B cell (primary cell): ENCODE data around the gene FRMD3. TPM values are rescaled to one million over a fixed set of nuclear protein-coding genes. Genes with fewer than 3 reads are reported as not detected.

Experiments
- ATAC-seq: fragments of 200-7000 bp; cut with Tn5 transposase; one replicate; pipeline ENCODE4 v1.10.0; 2021; ENCODE audit warnings: low read depth, mild to moderate bottlenecking, moderate number of reproducible peaks, moderate library complexity
- CTCF ChIA-PET: fragments of 350-600 bp; sonication (Branson Sonifier 250); formaldehyde crosslinking; loops from one replicate; lab custom pipeline; 2021; ENCODE audit warnings: antibody characterized with exemption, inconsistent platforms; lab: Charles Lee
- POLR2A ChIA-PET: fragments of 350-600 bp; sonication (Branson Sonifier 250); formaldehyde crosslinking; loops from one replicate; lab custom pipeline; 2021; ENCODE audit warnings: antibody characterized with exemption; lab: Charles Lee
- DNase-seq: peaks from one replicate; pipeline ENCODE4 v3.0.0; 2013
- H2AFZ ChIP-seq: 2 replicates; pipeline ENCODE4 v1.6.1; 2012; ENCODE audit warnings: mild to moderate bottlenecking, low read depth, low read length; ENCODE audit not compliant: insufficient read depth, poor library complexity, severe bottlenecking
- H3K27ac ChIP-seq, 2 donors: 1 replicate in 1 of 2; 2 replicates in 1 of 2; pipeline ENCODE4 v1.5.1; 2012 to 2013; ENCODE audit warnings: low read length in 2 of 2, mild to moderate bottlenecking in 2 of 2, moderate library complexity in 1 of 2
- H3K27me3 ChIP-seq, 4 experiments: fragments of 200-600 bp in 1 of 4; sonication (generic) in 1 of 4; replicated peaks in 1 of 4; 1 replicate in 2 of 4; 2 replicates in 2 of 4; pipeline versions ENCODE4 v1.6.1 to v1.7.0; 2013 to 2016; ENCODE audit warnings: low read length in 3 of 4, mild to moderate bottlenecking in 2 of 4, mixed read lengths in 1 of 4, moderate library complexity in 1 of 4; ENCODE audit not compliant: insufficient read depth in 4 of 4, control insufficient read depth in 3 of 4; ENCODE audit errors: control extremely low read depth in 1 of 4
- H3K36me3 ChIP-seq, 2 experiments: replicated peaks in 1 of 2; 1 replicate in 1 of 2; 2 replicates in 1 of 2; pipeline versions ENCODE4 v1.6.1 to v1.7.1; 2013; ENCODE audit warnings: low read length in 1 of 2; ENCODE audit not compliant: insufficient read depth in 2 of 2, control insufficient read depth in 1 of 2; ENCODE audit errors: control extremely low read depth in 1 of 2, extremely low read depth in 1 of 2
- H3K4me1 ChIP-seq, 2 donors: fragments of 200-600 bp in 1 of 2; sonication (generic) in 1 of 2; 1 replicate in 1 of 2; 2 replicates in 1 of 2; pipeline versions ENCODE4 v1.5.1 to v1.6.1; 2013 to 2017; ENCODE audit warnings: low read length in 2 of 2; ENCODE audit not compliant: control insufficient read depth in 2 of 2, insufficient read depth in 2 of 2
- H3K4me2 ChIP-seq: replicated peaks from 2 replicates; pipeline ENCODE3; 2012; ENCODE audit warnings: mild to moderate bottlenecking, low read depth, low read length; ENCODE audit not compliant: poor library complexity, severe bottlenecking
- H3K4me3 ChIP-seq, 5 experiments: fragments of 200-600 bp in 1 of 5; sonication (generic) in 1 of 5; 1 replicate in 3 of 5; 2 replicates in 2 of 5; pipeline versions ENCODE4 v1.5.1 to v1.7.0; 2011 to 2016; ENCODE audit warnings: low read length in 4 of 5, mild to moderate bottlenecking in 4 of 5, low read depth in 2 of 5, control low read depth in 1 of 5, moderate library complexity in 1 of 5; ENCODE audit not compliant: insufficient read depth in 1 of 5; ENCODE audit errors: control extremely low read depth in 1 of 5, extremely low read depth in 1 of 5
- H3K79me2 ChIP-seq: fragments of 200-600 bp; sonication (generic); one replicate; pipeline ENCODE4 v1.6.0; 2016; ENCODE audit warnings: low read length; ENCODE audit not compliant: control insufficient read depth, insufficient read depth
- H3K9ac ChIP-seq: fragments of 200-600 bp; sonication (generic); 2 replicates; pipeline ENCODE4 v1.6.1; 2017; ENCODE audit warnings: mild to moderate bottlenecking, low read length, moderate library complexity
- H3K9me3 ChIP-seq, 3 donors: one replicate each; pipeline versions ENCODE4 v1.6.1 to v1.7.1; 2013; ENCODE audit warnings: low read length in 2 of 3; ENCODE audit not compliant: control insufficient read depth in 2 of 3, insufficient read depth in 1 of 3; ENCODE audit errors: control extremely low read depth in 1 of 3
- H4K20me1 ChIP-seq: 2 replicates; pipeline ENCODE4 v1.6.0; 2012; ENCODE audit warnings: mild to moderate bottlenecking, low read length; ENCODE audit not compliant: insufficient read depth, control insufficient read depth, poor library complexity, severe bottlenecking
- H3K27ac Mint-ChIP-seq: one replicate; pipeline ENCODE4 v1.8.0; 2021; ENCODE audit warnings: mixed read lengths
- H3K27me3 Mint-ChIP-seq: one replicate; pipeline ENCODE4 v1.8.0; 2021; ENCODE audit warnings: mixed read lengths
- H3K4me1 Mint-ChIP-seq: one replicate; pipeline ENCODE4 v1.8.0; 2021; ENCODE audit warnings: mixed read lengths
- H3K4me3 Mint-ChIP-seq: one replicate; pipeline ENCODE4 v1.8.0; 2021; ENCODE audit warnings: mixed read lengths
- H3K9me3 Mint-ChIP-seq: one replicate; pipeline ENCODE4 v1.8.0; 2022; ENCODE audit warnings: mixed read lengths; ENCODE audit not compliant: insufficient read depth
- CTCF ChIP-seq: fragments of 200-600 bp; IDR thresholded peaks from one replicate; pipeline ENCODE4 v1.8.0; 2022; ENCODE audit warnings: antibody characterized with exemption, mild to moderate bottlenecking
- EZH2 ChIP-seq: IDR thresholded peaks from 2 replicates; pipeline ENCODE4 v1.6.1; 2012; ENCODE audit warnings: borderline replicate concordance, low read depth, mild to moderate bottlenecking, moderate library complexity, low read length; ENCODE audit not compliant: insufficient read depth, poor library complexity, severe bottlenecking
- WGBS: methylation state at CpG from one replicate; pipeline ENCODE4 v1.1.5; 2013; ENCODE audit warnings: missing lambda C conversion rate; ENCODE audit not compliant: insufficient coverage; 5-methylcytosine and 5-hydroxymethylcytosine counted together
- intact Hi-C: fragments of 100-400 bp; cut with micrococcal nuclease; formaldehyde crosslinking; loops from one replicate; pipeline ENCODE4 v1.10.0; 2022
- polyA plus RNA-seq: library from polyadenylated mRNA; depleted of rRNA; stranded (reverse); fragments of >200 nt; gene quantifications from 2 replicates; pipeline ENCODE4 v1.2.3, GENCODE V29; 2012
- total RNA-seq, 2 donors: library from RNA; stranded (reverse); fragments of 120-200 nt in 1 of 2; gene quantifications; 1 replicate in 1 of 2; 2 replicates in 1 of 2; pipeline versions ENCODE4 v1.2.3 to v1.2.4, GENCODE V29; 2013 to 2022

Gene FRMD3
- total and polyA plus RNA-seq, 2 donors (not counting 1 experiment from before 2014, with no cell fraction given): 0.37 to 0.49 TPM

DNA sequence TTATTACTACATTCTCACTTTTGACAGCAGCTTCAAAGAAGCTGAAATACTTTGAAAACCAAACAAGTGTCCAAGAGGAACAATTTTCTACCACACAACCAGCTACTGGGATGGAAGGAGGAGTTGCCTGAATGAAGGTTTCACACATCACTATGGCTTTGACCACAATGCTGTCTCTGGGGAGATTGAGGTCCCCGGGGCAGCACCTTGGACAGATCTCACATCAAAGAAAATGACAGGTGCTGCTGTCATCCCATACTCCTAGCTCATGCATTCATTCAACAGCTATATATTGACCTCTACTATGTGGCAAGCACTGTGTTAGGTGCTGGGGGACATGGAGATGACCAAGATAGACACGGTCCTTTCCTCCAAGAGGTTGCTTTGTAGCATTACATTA, 242.1 kb downstream of the FRMD3 start:
- TF ChIP-seq CTCF: no peak
- TF ChIP-seq EZH2: no peak
- H3K4me2 ChIP-seq: no peak overlapping the region
- no peak for ATAC-seq
- no peaks in the 10 kb centered on the region for H4K20me1 ChIP-seq
- Mint-ChIP-seq H3K9me3 (no peaks in the 10 kb centered on the region), H3K4me1 (no peaks in the 10 kb centered on the region), H3K27me3 (peaks cover 2% of the 10 kb centered on the region), H3K27ac (no peak overlapping the region), H3K4me3 (no peak overlapping the region)
- H3K27me3 ChIP-seq: no peaks in the 10 kb centered on the region
- H3K79me2 ChIP-seq: no peaks in the 10 kb centered on the region
- no peaks in the 10 kb centered on the region for H3K4me1 ChIP-seq
- no peak overlapping the region for H3K27ac ChIP-seq
- no peaks in the 10 kb centered on the region for H3K9me3 ChIP-seq
- H3K9ac ChIP-seq: no peak overlapping the region
- no peak for DNase-seq
- H2AFZ ChIP-seq: no peak overlapping the region
- no peaks in the 10 kb centered on the region for H3K36me3 ChIP-seq
- ChIA-PET CTCF (no interaction called here), POLR2A (no interaction called here)
- intact Hi-C loops: no loop called here
- no peak overlapping the region for H3K4me3 ChIP-seq
- whole genome bisulfite sequencing: no CpG with 5 or more reads among the region's 2 CpGs

DNA sequence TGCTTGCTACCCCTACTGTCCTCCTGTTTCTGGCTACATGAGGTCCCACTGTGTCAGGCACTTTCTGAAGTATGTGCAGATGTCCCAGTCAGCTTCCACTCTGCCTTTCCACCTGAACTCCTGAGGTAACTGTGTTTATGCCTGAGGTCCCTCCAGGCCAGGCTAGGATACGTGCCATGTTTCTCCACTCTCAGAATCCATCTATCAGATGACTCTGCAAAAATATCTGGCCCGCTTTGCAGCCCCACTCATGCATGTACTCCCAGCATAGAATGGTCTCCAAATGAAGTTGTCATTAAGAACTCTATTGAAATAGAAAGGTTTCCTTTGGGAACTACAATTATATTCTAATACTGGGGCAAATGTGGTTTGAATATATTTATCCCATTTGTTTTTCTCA, 243.4 kb downstream of the FRMD3 start:
- Histone ChIP-seq H2AFZ (no peak overlapping the region), H3K27ac (no peak overlapping the region), H3K4me1 (no peaks in the 10 kb centered on the region), H3K79me2 (no peaks in the 10 kb centered on the region), H3K36me3 (no peaks in the 10 kb centered on the region), H3K9ac (no peak overlapping the region), H3K4me2 (no peak overlapping the region), H3K27me3 (no peaks in the 10 kb centered on the region), H3K4me3 (no peak overlapping the region), H3K9me3 (no peaks in the 10 kb centered on the region), H4K20me1 (no peaks in the 10 kb centered on the region)
- DNase-seq: no peak
- ChIA-PET CTCF (no interaction called here), POLR2A (no interaction called here)
- H3K27me3 Mint-ChIP-seq: no peaks in the 10 kb centered on the region
- intact Hi-C loops: no loop called here
- no peak for ATAC-seq
- no peak overlapping the region for H3K27ac Mint-ChIP-seq
- TF ChIP-seq CTCF (no peak), EZH2 (no peak)
- H3K4me1 Mint-ChIP-seq: no peaks in the 10 kb centered on the region
- no peaks in the 10 kb centered on the region for H3K9me3 Mint-ChIP-seq
- no peak overlapping the region for H3K4me3 Mint-ChIP-seq
- 80% methylated on average over 1 of the region's 2 CpGs for WGBS
